Stimulated activated CD4-positive, alpha-beta T cell treated with anti-CD3 and anti-CD28 coated beads, TNF-alpha, amount 100 ng/mL, for 1 hour (primary cell): ENCODE measurements around the gene PARD3.
"Not testable (repeated sequence)": the region's sequence is repeated elsewhere in the genome, so short reads cannot be mapped to it uniquely, and the experiment has no call there.

ENCODE experiments used
- DNase-seq, 3 donors: peaks; one replicate each; pipeline ENCODE4 v3.0.0-alpha.2; 2020; ENCODE audit warnings: low read depth in 3 of 3, low spot score in 1 of 3

Gene PARD3

GRCh38 chr10:34091635-34092195, 723.4 kb downstream of the PARD3 start:
- DNase-seq: no peak

- no peak for DNase-seq
These were observed 725.8 kb downstream of the PARD3 start for GRCh38 chr10:34089253-34089652.

GRCh38 chr10:34088208-34088794, 726.8 kb downstream of the PARD3 start:
- no peak for DNase-seq

GRCh38 chr10:34087095-34087418, 728.0 kb downstream of the PARD3 start:
- DNase-seq: no peak

- DNase-seq: no peak
These were observed 731.5 kb downstream of the PARD3 start for GRCh38 chr10:34083567-34083966.

- DNase-seq: no peak
These were observed 733.1 kb downstream of the PARD3 start for GRCh38 chr10:34081948-34082347.

GRCh38 chr10:34081347-34081743, 733.8 kb downstream of the PARD3 start:
- DNase-seq: no peak

GRCh38 chr10:34080485-34081346, 734.4 kb downstream of the PARD3 start:
- no peak for DNase-seq

GRCh38 chr10:34079702-34080484, 735.2 kb downstream of the PARD3 start:
- no peak for DNase-seq

- DNase-seq: no peak
These were observed 736.2 kb downstream of the PARD3 start for GRCh38 chr10:34078745-34079470.

- no peak for DNase-seq
These were observed 736.9 kb downstream of the PARD3 start for GRCh38 chr10:34078017-34078744.

- DNase-seq: no peak
These were observed 738.7 kb downstream of the PARD3 start for GRCh38 chr10:34076443-34076842.

GRCh38 chr10:34075254-34075926, 739.7 kb downstream of the PARD3 start:
- DNase-seq: no peak

- no peak for DNase-seq
These were observed 741.0 kb downstream of the PARD3 start for GRCh38 chr10:34074051-34074450.

GRCh38 chr10:34067741-34068140, 747.4 kb downstream of the PARD3 start:
- not testable (repeated sequence) for DNase-seq

GRCh38 chr10:34063592-34063991, 751.5 kb downstream of the PARD3 start:
- no peak for DNase-seq

GRCh38 chr10:34061841-34062240, 753.3 kb downstream of the PARD3 start:
- DNase-seq: no peak
